ENCODE measurements around the gene MMP24.
"Not testable (repeated sequence)": the region's sequence is repeated elsewhere in the genome, so short reads cannot be mapped to it uniquely, and the experiment has no call there.

The MMP24 gene

DNA sequence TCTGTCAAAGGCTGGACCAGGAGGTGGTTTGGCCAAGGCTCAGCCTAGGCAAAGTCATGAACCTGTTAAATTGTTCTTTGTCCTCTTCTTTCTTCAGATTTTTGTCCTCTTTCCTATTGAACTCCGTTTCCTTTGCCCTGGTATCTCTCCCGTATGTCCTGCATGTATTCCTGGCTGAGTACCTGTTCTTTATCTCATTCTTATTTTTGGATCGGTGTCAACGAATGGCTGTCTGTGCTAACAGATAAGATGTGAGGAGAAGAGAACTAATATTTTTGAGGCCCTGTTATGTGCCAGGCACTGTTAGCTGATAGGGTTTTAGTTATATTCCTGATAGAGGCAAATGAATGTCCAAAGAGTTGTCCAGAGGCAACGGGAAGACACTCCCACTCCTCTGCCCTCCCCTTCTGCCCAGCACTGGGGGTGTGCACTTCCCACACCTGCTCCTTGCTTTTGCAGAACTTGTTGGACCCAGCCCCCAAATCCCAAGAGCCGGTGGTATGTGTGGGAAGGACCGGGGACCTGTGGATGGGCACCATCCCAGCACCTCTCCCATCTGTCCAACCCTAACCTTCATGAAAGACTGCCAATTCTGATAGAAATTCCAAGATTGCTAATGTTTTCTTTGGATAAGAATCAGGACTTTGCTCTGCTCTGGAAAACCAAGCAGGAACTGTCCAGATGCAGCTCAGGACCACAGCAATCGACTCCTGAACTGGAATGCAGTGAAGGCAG is 30.9 kb downstream of the MMP24 start:
- DNase-seq (ENCODE audit: low read depth in 2 of 2, low spot score in 1 of 2), result no peak

DNA sequence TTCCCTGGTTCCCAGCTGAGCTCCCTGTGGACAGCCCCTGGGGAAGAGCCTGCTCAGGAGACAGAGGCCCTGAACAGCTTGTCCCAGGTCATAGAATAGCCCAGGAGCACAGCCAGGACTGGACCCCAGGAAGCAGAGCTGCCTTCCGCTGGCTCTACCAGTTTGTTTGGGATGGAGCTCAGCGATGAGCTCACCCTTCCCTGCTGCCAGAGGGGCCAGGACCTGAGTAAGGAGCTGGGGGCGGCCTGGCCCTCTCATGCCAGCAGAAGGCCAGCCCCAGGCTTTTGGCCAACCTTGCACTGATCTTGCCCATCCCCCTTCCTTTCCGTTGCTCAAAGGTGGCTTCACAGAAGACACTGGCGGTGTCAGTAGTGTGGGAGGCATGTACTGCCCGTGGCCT is 33.9 kb downstream of the MMP24 start:
- no peak for DNase-seq (ENCODE audit: low read depth in 2 of 2, low spot score in 1 of 2)

DNA sequence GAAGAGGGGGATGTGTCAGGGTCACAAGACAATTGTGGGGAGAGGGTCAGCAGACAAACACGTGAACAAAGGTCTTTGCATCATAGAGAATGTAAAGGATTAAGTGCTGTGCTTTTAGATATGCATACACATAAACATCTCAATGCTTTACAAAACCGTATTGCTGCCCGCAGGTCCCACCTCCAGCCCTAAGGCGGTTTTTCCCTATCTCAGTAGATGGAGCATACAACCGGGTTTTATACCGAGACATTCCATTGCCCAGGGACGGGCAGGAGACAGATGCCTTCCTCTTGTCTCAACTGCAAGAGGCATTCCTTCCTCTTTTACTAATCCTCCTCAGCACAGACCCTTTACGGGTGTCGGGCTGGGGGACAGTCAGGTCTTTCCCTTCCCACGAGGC is 35.8 kb downstream of the MMP24 start:
- DNase-seq (ENCODE audit: low read depth in 2 of 2, low spot score in 1 of 2), result not testable (repeated sequence)

DNA sequence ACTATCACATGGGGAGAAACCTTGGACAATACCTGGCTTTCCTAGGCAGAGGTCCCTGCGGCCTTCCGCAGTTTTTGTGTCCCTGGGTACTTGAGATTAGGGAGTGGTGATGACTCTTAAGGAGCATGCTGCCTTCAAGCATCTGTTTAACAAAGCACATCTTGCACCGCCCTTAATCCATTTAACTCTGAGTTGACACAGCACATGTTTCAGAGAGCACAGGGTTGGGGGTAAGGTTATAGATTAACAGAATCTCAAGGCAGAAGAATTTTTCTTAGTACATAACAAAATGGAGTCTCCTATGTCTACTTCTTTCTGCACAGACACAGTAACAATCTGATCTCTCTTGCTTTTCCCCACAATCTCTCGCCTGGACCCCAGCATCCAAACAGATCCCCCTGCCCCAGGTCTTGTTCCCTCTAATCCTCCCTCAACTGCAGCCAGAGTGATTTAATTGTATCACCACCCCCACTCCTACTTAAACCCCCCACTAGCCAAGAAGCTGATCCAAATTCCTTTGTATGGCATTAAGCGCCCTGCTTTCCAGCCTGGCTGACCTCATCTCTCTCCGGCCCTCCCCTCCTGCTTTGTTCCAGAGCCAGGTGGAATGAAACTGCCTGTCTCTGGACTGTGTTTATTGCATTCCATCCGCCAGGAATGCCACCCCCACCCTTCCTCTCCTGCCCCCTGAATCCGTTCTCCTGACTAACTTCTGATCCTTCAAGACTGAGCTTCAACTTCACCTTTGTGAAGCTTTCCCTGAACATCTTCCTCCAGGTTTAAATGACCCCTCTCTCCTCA is 36.4 kb downstream of the MMP24 start:
- not testable (repeated sequence) for DNase-seq (ENCODE audit: low read depth in 2 of 2, low spot score in 1 of 2)

DNA sequence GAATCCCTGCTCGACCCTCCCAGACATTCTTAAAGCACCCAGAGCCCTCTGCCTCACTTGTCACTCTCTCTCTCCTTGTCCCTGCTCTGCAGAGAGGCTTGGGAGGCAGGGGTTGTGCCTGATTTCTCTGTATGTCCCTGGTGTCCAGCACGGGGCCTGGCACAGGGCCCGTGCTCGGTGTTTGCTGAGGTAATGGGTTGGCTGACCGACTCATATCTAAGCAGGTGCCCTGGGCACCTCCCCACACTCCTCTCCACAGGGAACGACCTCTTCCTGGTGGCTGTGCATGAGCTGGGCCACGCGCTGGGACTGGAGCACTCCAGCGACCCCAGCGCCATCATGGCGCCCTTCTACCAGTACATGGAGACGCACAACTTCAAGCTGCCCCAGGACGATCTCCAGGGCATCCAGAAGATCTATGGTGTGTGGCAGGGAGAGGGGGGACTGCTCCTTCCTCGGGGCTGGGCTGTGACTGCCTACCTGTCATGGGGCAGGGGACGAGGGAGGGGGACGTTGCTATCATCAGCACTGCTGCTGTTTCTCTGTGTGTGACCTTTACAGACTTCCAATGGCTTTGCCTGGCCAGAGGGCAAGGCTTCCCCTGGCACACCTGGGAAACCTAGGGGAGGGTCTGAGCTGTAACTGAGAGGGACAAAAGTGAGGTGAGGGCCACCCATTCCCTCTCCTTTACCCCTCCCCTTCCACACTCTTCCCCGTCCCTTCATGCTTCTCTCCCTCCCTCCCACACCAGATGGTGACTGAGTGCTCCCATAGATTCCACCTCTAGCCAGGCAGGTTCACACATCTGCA is 37.2 kb downstream of the MMP24 start:
- no peak for DNase-seq (ENCODE audit: low read depth in 2 of 2, low spot score in 1 of 2)

DNA sequence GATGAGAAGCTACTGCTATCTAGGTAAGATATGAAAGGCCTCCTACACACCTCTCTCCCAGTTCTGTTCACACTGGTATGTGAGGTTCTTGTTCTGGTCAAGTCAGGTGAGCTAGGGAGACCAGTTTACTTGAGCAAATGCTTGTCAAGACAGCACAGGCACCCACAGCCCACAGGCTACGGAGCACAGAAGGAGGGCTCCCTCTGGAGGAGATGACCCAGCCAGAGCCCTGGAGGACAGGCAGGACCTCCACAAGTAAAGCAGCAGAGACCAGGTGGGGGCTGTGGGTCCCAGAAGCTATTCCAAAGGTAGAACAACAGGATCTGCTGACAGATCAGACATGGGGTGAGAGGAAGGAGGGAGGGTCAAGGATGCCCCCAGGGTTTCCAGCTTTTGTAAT is 38.3 kb downstream of the MMP24 start:
- no peak for DNase-seq (ENCODE audit: low read depth in 2 of 2, low spot score in 1 of 2)

GRCh38 chr20:35267092-35267491 is 40.6 kb downstream of the MMP24 start:
- DNase-seq (ENCODE audit: low read depth in 2 of 2, low spot score in 1 of 2), result no peak

GRCh38 chr20:35269055-35269781 is 42.7 kb downstream of the MMP24 start:
- no peak for DNase-seq (ENCODE audit: low read depth in 2 of 2, low spot score in 1 of 2)

DNA sequence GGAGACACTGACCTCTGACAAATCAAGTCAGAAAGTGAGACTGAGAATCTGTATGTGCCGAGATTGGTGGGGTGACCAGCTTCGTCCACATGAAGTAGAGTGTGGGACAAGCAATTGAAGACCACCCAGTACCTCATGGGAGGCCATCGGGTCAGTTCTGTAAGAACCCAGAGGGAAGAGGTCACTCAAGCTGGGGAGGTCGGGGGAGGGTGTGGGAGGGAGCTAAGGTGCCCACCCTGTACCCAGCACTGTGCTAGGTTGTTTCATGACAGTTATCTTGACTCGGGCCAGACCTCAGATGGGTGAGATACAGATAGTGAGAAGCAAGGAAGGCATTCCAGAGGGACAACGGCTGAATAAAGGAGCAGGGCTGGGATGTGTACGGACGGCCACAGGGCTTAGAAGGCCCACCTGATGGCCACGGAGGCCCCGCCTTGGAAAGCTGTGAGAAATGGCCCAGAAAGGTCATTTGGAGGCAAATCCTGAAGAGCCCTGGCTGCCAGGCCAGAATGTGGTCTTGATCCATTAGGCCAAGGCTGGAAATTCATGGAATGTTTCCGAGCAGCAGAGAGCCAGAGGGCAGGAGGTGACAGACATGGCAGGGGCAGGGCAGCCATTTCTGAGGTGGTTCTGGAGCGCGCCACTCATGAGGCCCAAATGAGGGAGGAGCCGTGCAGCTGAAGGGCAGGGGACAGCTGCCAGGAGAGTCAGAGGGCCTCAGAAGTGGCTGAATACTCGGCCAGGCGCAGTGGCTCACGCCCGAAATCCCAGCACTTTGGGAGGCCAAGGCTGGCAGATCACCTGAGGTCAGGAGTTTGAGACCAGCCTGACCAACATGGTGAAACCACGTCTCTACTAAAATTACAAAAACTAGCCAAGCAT is 43.8 kb downstream of the MMP24 start:
- DNase-seq (ENCODE audit: low read depth in 2 of 2, low spot score in 1 of 2), result no peak

- no peak for DNase-seq (ENCODE audit: low read depth in 2 of 2, low spot score in 1 of 2)
Measured at GRCh38 chr20:35271073-35271882, 44.8 kb downstream of the MMP24 start.

GRCh38 chr20:35271904-35272303 is 45.4 kb downstream of the MMP24 start:
- no peak for DNase-seq (ENCODE audit: low read depth in 2 of 2, low spot score in 1 of 2)

GRCh38 chr20:35273449-35274171 is 47.1 kb downstream of the MMP24 start:
- no peak for DNase-seq (ENCODE audit: low read depth in 2 of 2, low spot score in 1 of 2)

GRCh38 chr20:35274172-35275092 is 47.9 kb downstream of the MMP24 start:
- no peak for DNase-seq (ENCODE audit: low read depth in 2 of 2, low spot score in 1 of 2)

- DNase-seq (ENCODE audit: low read depth in 2 of 2, low spot score in 1 of 2), result no peak
Measured at GRCh38 chr20:35275741-35276251, 49.3 kb downstream of the MMP24 start.

DNA sequence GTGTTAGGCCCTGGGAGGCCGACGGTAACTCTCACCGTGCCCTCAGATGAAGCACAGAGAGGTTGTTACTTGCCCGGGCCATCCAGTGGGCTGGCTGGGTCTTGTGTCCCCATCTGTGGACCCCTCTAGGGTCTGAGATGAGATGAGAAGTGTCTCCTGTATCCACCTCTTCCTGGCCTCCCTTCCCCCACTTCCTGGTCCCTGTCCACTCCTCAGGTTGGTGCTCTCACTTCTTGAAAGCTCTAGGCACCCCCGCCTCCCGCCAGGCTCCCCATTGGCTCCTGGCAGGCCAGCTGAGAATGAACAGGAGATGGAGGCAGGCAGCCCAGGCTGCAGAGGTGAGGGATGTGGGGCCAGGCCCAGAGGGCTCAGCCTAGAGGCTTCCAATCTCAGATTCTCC is 49.9 kb downstream of the MMP24 start:
- no peak for DNase-seq (ENCODE audit: low read depth in 2 of 2, low spot score in 1 of 2)

DNA sequence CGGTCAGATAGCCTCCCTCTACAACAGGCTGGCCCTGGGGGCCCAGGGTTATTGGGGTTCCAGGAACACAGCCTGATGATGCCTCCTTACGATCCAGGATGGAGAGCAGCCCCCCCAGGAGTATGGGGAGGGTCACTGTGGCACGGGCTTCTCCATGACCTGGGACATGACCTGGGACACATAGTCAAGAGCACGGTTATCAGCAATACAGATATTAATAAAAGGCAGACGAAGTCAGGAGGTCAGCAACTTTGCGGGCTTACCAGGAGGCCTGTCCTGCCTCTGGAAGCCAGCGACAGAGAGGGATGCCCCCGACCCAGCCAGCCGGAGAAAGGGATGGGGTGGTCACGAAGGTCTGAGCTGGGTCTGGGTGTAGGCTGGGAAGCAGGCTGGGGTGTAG is 50.6 kb downstream of the MMP24 start:
- DNase-seq (ENCODE audit: low read depth in 2 of 2, low spot score in 1 of 2), result no peak
